COLO829 (cell line): ENCODE data around the gene TBX20.
"Not testable (repeated sequence)": the region's sequence is repeated elsewhere in the genome, so short reads cannot be mapped to it uniquely, and the experiment has no call there.

ENCODE experiments used
- DNase-seq: peaks from one replicate; pipeline ENCODE4 v3.0.0; 2012; ENCODE audit warnings: low spot score

The TBX20 gene

GRCh38 chr7:35161059-35161740 lies 92.7 kb downstream of the TBX20 start:
- DNase-seq, result not testable (repeated sequence)
